GM21717 (cell line): ENCODE data around the gene PIGBOS1.
"Not testable (repeated sequence)": the region's sequence is repeated elsewhere in the genome, so short reads cannot be mapped to it uniquely, and the experiment has no call there.

Experiments used
- ATAC-seq: cut with Tn5 transposase; IDR thresholded peaks from one replicate; pipeline ENCODE4 v1.9.1; 2021; ENCODE audit warnings: mild to moderate bottlenecking, moderate library complexity; ENCODE audit not compliant: unreplicated experiment

The PIGBOS1 gene, protein sequence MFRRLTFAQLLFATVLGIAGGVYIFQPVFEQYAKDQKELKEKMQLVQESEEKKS

DNA sequence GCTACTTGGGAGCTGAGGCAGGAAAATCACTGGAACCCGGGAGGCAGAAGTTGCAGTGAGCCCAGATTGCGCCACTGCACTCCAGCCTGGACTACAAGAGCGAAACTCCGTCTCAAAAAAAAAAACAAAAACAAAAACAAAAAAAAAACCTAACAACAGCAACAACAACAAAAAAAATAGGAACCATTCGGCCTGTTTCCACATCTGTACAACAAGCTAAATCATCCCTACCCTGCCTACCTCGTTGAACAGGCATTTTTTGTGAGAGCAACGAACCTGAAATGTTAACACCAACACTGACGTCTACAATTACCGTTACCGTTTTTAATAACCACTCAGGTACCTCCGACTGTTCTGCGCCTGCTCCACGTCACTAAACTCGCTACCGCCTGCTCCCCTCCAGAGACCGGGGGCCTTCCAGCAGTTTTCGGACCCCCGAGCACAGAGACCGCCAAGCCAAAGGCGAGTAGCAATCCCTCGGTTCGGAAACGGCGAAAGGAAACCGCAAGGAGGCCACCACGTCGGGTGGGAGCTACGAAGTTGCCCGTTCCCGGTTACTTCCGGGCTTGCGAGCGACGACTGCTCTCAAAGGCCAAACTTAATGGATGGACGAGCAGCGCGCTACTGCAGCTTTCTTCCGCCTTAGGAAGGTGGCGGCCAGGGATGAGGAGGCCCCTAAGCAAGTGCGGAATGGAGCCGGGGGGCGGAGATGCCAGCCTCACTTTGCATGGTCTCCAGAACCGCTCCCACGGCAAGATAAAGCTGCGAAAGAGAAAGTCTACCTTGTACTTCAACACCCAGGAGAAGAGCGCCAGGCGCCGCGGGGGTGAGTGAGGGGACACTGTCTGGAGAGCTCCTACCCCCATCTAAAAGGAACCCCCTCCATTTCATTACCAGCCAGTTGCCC is at the start of gene PIGBOS1, which contains the start of gene PIGB:
Gene PIGBOS1, minus strand, starts transcription at position 536 of the 907 bp plus-strand sequence. CDS start 1,331 bp downstream, outside the sequence.
Gene PIGB, plus strand, starts transcription at position 635 of the 907 bp plus-strand sequence. Its CDS starts 29 bp downstream, at position 664.
- peak; percentile 95 for ATAC-seq

DNA sequence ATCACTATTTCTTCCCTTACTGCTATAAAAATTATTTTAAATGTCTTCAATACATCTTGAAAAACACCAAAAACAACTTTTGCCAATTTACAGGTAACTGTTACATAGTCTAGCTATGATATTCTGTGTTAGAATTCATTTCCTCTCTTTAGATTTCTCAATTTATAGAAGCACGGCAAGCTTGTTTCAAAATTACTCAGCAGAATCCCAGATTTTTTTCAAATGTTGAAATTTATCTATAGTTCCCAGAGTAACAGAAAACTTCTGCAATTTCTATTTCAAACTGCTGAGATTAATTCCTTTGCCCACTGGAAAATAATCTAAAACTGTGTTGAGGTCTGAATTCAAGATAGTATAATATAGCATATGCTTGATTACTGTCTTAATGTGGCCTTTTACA is 48.1 kb upstream of the PIGBOS1 start:
- ATAC-seq: no peak

DNA sequence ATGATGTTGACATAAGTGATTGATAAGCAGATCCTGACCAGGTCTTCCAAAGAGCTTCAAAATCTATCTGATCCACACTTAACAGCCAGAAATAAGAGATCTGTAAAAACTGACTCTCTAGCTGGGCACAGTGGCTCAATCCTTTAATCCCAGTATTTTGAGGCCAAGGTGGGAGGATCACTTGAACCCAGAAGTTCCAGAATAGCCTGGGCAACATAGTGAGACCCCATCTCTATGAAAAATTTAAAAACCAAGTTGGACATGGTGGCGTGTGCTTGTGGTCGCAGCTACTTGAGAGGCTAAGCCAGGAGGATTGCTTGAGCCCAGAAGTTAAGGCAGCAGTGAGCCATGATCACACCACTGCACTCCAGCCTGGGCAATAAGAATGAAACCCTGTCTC is 43.7 kb upstream of the PIGBOS1 start:
- no peak for ATAC-seq

DNA sequence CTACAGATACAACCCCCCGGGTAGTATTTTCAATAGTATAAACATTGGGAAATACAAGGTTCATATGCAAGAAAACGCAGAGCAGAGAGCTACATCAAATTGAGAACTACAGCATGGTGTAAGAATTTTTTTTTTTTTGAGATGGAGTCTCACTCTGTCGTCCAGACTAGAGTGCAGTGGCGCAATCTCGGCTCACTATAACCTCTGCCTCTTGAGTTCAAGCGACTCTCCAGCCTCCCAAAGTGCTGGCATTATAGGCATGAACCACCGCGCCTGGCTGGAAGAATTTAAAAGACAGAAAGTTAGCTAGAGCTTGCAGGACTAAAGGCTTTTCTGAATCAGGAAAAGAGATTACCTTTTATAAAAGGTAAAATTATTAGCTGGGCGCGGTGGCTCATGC is 42.1 kb upstream of the PIGBOS1 start:
- ATAC-seq: no peak

DNA sequence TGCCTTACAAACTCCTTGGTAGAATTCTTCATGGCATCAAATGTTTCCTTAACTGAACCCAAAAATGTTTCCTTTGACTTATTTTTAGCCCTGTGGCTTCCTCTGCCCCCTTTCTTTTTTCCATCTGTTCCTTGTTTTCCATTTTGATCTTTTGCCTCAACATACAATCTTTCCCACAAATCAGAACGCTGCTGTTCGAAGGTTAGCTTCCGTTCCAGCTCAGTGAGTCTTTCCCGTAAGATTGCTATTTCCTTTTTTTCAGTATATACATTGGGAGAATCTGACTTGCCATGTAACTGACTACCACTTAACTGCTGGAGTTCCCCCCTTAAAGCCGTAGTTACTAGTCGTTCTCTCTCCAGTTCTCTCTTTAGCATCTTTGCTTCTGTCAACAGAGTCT is 41.3 kb upstream of the PIGBOS1 start:
- ATAC-seq: no peak

DNA sequence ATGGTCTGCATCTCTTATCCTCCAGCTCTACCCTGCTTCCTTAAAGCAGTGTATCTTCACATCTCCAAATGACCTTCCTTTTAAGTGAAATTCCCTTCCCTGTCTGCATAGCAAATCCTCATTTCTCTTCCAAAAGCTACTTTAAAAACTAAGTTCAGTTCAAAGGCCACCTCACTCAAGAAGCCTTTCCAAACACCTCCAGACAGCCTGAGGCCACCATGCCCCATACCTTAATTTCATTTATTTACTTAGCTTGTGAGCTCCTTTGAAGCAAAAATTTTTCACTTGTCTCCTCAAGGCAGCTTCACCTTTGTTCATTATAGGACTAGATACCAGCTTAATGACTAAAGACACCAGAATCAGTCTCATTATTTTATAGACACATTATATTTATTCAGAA is 39.5 kb upstream of the PIGBOS1 start:
- ATAC-seq: no peak

DNA sequence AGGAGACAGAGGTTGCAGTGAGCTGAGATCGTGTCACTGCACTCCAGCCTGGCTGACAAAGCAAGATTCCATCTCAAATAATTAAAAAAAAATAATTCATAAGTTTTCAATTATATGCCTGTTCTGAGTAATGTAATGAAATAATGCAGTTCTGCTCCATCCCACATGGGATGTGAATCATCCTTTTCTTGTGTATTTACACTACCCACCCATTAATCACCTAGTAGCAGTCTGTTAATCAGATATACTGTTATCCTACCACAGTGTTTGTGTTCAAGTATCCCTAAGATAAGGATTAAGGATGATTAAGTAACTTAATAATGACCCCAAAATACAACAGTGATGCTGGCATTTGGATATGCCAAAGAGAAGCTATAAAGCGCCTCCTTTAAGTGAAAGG is 38.9 kb upstream of the PIGBOS1 start:
- ATAC-seq: no peak

DNA sequence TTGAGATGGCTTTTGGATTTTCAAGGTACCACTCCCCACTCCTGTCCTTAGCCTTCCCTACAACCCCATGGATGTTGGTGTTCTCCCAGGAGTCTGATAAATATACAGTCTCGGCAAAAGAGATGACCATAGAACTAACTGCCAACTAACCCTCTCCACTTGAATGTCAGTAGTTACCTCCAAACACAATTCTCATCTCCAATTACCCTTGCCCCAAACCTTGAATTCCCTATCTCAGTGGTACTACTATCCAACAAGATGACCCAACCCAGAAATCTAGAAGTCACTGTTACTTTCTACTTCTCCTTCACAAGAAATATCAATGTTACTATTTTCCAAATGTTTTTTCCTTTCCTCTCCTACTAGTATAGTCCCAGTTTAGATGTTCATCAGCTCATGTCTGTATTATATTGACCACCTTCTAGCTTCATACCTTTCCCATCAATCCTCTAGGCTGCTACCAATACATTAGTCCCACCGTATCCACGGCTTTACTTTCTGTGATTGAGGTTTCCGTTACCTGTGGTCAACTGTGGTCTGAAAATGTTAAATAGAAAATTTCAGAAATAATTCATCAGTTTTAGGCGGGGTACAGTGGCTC is 38.2 kb upstream of the PIGBOS1 start:
- ATAC-seq: no peak

DNA sequence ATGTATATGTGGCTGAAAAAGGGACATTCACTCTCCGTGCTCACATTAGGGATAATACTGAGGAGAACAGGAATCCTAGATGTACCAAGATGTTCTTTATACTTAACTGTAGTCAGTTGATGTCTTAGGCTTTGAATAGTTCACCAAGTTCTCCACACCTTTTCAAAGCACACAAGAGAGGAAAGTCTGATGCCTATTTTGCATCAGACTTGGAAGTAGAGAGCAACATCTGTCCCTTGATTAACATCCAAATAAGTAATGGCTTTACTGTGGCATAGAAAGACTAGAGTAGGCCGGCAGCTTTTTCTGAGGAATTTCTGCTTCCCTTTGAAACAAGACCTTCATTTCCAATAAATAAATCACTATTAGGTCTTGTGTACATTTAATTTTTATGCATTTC is 34.1 kb upstream of the PIGBOS1 start:
- no peak for ATAC-seq

DNA sequence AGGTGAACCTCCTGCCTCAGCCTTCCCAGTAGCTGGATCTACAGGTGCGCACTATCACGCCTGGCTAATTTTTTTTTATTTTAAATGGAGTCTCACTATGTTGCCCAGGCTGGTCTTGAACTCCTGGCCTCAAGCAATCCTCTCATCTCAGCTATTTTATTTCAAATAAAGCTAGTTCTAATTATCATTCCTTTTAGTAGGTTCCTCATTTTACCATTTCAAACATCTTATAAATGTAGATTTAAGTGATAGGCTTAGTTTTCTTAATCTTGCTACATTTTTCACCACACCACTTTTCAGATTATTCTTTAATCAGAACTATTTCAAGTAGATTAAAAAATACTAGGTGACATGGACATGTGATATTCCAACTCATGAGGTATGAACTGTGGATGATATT is 30.4 kb upstream of the PIGBOS1 start:
- ATAC-seq: no peak

DNA sequence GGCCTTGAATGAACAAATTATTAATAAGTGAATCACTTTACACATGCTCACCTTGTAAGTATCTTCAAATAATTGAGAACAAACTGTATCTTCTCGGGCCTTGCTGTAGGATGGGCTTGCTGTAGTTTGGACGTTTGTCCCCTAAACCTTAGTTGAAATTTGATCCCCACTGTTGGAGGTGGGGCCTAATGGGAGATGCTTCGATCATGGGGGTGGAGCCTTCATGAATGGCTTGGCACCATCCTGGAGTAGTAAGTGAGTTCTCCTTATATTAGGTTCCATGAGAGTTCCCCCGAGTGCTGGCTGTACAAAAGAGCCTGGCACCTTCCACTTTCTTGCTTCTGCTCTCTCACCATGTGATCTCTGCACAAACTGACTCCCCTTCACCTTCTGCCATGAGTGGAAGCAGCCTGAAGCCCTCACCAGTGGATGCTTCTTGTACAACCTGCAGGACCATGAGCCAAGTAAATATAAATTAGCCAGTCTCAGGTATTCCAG is 29.4 kb upstream of the PIGBOS1 start:
- no peak for ATAC-seq

DNA sequence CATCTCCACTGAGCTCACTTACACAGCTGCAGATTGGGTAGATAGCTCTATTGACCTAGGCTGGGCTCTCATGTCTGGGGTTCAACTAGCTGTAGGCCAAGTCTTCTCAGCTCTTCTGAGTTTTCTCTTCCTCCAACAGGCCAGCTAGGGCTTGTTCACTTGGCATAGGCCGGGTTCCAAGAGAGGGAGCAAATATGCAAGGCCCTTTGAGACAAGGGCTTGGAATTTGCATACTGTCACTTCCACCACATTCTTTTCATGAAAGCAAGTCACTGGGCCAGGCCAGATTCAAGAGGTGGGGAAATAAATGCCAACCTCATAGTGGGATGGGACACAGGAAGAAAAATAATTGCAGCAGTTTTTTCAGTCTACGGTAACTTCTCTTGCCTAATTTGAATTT is 25.3 kb upstream of the PIGBOS1 start:
- ATAC-seq: no peak

DNA sequence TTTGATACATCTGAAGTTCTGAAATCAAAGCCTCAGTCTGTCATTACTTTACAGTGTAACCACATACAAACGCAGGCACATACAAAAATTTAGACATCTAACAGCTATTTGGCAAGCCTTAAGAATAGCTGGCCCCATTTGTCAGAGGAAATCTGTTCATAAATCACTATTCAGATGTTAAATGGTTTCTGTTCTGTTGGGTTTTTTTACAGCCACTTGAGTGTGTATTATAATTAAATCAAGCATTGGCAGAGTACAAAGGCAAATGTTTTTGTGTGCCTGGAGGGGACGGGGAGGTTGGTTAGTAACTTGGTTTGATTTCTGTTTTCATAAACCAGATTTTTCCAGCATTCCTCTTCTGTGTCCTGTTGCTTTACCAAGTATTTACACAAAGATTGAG is 24.2 kb upstream of the PIGBOS1 start:
- no peak for ATAC-seq

DNA sequence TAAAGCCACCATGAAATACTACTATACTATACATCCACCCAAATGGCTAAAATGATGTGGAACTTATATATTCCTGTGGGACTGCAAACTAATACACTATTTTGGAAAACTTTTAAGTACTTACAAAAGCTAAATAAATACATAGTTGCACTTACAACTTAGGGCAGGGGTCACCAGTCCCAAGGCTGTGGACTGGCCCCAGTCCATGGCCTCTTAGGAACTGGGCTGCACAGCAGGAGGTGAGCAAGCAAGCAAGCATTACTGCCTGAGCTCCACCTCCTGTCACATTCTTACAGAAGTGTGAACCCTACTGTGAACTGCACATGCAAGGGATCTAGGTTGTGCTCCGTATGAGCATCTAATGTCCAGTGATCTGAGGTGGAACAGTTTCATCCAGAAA is 18.2 kb upstream of the PIGBOS1 start:
- ATAC-seq: no peak

DNA sequence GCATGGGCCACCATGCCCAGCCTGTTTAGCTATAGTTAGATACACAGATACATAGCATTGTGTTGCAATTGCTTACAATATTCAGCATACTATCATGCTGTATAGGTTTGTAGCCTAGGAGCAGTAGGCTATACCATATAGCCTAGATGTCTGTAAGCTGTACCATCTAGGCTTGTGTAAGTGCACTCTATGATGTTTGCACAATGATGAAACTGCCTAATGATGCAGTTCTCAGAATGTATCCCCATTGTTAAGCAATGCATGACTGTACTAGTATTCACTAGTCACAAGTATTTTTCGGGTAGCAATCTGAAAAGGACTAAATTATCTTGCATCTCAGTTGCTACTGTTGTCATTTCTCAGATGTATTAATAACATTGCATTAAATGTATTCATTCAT is 16.1 kb upstream of the PIGBOS1 start:
- ATAC-seq: no peak

DNA sequence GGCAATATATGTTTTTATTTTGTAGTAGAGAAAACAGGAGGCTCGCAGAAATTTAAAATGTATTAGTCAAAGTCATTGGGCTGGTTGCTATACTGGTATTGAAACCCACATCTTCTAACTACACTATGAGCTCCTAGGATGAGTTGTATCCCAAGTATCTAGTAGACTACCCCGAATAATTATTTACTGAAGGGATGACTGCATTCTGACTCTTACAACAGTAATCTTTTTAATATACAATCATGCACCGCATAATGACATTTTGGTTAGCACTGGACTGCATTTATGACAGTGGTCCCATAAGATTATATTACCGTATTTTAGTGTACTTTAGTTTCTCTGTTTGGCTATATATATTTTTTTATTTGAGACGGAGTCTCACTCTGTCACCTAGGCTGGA is 15.4 kb upstream of the PIGBOS1 start:
- no peak for ATAC-seq

DNA sequence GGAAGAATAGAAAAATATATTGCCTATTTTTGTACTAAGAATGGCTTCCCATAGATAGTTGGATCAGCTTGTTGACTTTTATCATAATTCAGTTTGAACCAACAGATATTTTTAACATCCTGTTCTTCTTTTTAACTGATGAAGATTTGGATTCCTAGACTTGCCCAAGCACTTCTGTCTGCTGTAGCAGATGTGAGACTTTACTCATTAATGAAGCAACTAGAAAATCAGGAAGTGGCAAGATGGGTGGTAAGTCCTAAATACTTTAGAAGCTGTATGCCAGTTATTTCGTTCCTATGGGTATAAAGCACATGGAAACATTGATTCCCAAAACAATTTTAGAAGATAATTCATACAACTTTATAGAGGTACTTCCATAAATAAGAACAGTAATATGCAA is 8.5 kb upstream of the PIGBOS1 start:
- ATAC-seq: no peak

DNA sequence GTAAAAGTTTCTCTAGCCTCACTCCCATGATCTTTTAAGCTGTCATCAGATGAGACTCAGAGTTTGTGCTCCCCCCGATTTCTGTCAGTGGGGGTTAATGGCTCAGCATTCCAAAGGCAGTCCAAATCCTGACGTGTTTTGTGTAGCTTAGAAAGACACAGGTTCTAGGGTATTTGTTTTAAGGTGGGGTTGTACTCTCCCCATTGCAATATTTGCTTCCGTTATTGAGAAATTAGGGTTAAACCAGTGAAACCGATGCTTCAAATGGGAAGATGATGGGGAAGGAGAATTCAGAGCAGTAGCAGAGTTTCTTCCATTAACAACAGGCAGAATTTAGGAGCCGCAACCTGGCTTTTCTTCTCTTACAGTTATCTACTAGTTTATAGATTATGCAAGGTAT is 3.5 kb upstream of the PIGBOS1 start:
- no peak for ATAC-seq

DNA sequence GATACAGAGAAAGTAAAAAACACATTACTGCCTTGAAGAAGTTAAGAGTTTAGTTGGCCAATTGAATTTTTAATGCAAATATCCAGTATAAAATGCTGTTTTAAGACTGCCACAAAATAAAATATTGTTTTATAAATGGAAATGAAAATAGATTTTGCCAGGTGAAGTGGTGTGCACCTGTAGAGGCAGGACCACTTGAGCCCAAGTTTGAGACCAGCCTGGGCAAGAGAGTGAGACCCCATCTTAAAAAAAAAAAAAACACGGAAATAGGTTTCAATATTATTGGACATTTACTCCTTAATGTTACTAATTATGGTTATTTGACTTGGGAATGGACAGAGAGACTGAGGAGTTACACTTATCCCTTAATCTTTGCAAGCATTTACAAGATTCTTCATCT is 2.0 kb upstream of the PIGBOS1 start:
- no peak for ATAC-seq

DNA sequence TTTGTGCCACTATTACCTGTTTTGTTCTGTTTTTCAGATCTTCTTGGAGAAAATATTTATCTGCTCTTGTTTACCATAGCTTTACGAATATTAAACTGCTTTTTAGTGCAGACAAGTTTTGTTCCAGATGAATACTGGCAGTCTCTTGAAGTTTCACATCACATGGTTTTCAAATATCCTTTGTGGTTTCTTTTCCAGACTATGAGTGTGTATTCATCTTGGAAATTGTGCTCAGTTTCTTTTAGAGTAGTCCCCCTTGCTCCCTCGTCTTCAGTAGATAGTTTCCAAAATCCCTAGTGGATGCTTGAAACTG is 1.3 kb upstream of the PIGBOS1 start:
- ATAC-seq: no peak

DNA sequence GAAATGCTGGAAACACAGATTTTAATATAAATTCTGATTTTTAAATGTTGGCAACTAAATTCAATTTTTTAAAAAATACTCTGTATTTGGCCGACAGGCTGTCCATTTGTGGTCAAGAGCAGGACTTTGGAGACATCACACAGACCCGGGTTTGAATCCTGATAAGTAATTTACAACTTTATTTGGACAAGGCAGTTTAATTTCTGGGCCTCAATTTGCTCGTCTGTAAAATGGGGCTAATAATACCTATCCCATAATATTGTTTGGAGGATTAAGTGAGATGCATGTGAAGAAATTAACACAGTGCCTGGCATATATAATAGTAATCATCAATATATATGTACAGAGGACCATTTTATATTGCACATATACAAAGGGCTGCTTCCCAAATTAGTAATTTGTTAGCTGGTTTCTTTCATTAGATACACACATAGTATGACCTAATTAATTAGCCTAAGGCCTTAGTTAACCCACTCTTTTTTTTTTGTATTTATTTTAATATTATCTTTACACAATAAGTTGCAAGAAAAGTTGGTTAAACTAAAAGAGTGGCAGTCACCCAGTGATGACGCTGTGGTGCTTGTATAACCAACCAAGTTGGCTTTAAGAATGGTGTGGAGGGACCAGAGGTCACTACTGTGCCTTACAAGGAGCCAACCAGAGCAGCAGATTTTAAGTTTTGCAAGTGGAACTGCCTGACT is 764 bp upstream of the PIGBOS1 start:
- ATAC-seq: no peak

DNA sequence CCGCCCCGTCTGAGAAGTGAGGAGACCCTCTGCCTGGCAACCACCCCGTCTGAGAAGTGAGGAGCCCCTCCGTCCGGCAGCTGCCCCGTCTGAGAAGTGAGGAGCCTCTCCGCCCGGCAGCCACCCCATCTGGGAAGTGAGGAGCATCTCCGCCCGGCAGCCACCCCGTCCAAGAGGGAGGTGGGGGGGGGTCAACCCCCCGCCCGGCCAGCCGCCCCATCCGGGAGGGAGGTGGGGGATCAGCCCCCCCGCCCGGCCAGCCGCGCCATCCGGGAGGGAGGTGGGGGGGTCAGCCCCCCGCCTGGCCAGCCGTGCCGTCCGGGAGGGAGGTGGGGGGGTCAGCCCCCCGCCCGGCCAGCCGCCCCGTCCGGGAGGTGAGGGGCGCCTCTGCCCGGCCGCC is 16.1 kb downstream of the PIGBOS1 start:
- not testable (repeated sequence) for ATAC-seq
